NT2/D1 (cell line): ENCODE measurements around the gene ATXN1.

Source experiments
- SUZ12 ChIP-seq: IDR thresholded peaks from 2 replicates; pipeline ENCODE4 v1.6.1; 2011; ENCODE audit not compliant: insufficient read length, insufficient read depth; ENCODE audit errors: extremely low read depth
- YY1 ChIP-seq: IDR thresholded peaks from 2 replicates; pipeline ENCODE4 v1.6.1; 2011; ENCODE audit not compliant: insufficient read length, insufficient read depth

DNA sequence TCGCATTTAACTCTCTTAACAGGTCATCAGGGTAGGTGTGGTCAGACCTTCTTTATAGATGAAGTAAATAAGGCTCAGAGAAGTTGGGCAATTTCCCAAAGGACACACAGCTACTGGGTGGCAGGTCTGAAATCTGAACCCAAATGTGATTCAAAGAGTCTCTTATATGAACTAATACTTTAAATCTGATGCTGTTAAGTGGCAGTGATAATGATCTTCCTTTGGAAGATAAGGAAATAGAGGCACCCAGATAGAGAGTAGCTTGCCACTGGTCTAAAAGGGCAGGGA is 285.8 kb downstream of the ATXN1 start:
- no peak for TF ChIP-seq YY1
- no peak for TF ChIP-seq SUZ12
